Fibroblast of pulmonary artery (primary cell): ENCODE results near the gene LIG1.

ENCODE experiments used
- DNase-seq: peaks from one replicate; pipeline ENCODE4 v3.0.0-alpha.2; 2010; ENCODE audit warnings: low read depth
- H3K4me3 ChIP-seq: replicated peaks from 2 replicates; pipeline ENCODE4 v1.5.1; 2011; ENCODE audit warnings: low read depth, mild to moderate bottlenecking, control low read depth, low read length, moderate library complexity
- TF ChIP-seq, protein P1 (sequence below): IDR thresholded peaks from 2 replicates; pipeline ENCODE4 v1.5.1; 2011; ENCODE audit warnings: mild to moderate bottlenecking, control low read depth, low read length, inconsistent platforms; ENCODE audit errors: missing control alignments

The LIG1 gene

DNA sequence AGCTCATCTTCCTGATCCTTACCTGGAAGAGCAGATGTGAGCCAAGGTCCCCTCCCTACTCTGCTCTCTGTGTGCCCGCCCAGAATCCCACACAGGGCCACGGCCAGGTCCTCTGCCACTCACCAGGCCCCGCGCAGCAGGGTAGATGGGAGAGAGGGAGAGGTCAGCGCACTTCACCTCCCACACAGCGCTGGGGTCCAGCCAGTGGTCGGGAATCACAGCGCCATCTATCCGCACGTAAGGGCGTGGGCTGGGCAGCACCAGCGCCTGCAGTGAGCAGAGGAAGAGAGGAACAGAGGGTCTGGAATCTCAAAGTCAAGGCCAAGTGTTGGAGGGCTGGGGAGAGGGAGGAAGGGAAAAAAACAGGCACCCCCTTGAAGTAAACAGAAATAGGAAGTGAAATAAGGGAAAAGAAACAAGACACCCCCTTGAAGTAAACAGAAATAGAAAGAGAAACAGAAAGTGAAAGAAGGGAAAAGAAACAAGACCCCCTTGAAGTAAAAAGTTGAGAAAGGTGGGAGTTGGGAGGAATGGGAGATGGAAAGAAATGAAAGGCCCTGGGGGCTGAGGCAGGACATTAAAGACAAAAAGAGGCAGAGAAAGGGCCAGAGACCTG lies 52.5 kb downstream of the LIG1 start:
- no peak overlapping the region for H3K4me3 ChIP-seq
- no peak for DNase-seq
- TF ChIP-seq, protein P1, sequence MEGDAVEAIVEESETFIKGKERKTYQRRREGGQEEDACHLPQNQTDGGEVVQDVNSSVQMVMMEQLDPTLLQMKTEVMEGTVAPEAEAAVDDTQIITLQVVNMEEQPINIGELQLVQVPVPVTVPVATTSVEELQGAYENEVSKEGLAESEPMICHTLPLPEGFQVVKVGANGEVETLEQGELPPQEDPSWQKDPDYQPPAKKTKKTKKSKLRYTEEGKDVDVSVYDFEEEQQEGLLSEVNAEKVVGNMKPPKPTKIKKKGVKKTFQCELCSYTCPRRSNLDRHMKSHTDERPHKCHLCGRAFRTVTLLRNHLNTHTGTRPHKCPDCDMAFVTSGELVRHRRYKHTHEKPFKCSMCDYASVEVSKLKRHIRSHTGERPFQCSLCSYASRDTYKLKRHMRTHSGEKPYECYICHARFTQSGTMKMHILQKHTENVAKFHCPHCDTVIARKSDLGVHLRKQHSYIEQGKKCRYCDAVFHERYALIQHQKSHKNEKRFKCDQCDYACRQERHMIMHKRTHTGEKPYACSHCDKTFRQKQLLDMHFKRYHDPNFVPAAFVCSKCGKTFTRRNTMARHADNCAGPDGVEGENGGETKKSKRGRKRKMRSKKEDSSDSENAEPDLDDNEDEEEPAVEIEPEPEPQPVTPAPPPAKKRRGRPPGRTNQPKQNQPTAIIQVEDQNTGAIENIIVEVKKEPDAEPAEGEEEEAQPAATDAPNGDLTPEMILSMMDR: no peak

DNA sequence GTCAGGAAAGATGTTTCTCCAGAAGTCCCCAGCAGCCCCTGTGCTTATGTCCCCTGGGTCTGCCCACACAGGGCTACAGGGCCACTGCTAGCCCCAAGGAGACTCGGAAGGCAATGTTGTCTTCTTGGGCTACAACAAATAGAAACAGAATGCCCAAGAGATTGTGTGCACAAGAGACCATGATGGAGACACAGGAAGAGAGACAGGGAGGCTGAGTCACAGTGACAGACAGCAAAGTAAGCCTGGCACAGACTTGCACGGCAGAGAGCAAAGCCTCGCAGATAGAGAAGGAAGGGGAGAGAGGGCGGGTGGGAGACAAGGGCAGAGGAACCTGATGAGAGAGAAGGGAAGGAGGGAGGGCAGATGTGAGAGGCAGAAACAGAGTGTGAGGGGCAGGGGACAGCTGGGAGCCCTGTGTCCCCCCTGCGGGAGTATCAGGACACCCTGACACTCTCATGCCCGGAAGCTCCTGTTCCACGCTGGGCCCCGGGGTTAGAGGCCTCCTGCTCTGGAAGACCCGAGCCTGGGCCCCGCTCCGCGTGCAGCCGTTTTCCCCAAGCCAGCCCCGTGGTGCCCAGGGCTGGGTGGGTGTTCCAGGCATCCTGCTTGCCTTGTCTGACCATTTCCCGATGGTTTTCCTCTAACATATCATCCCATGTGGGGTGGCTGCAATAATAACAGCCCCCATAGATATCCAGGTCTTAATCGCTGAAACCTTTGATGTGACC lies 56.8 kb downstream of the LIG1 start:
- TF ChIP-seq, protein P1: no peak
- peak; percentile 14 for DNase-seq
- no peak overlapping the region for H3K4me3 ChIP-seq

DNA sequence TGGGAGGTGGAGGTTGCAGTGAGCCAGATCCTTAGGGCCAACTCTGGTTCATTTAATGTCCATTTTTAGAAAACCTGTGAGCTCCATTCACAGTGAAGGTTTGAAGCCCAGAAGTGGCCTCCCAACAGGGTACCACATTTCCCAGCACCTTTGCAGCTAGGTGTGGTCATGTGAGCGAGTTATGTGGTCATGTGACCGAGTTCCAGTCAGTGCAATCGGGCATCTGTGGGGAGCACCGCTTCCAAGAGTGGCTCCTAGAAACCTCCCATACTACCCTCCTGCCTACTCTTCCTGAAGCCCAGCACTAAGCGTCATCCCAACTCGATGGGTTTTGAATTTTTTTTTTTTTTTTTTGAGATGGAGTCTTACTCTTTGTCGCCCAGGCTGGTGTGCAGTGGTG lies 58.9 kb downstream of the LIG1 start:
- TF ChIP-seq, protein P1: no peak

DNA sequence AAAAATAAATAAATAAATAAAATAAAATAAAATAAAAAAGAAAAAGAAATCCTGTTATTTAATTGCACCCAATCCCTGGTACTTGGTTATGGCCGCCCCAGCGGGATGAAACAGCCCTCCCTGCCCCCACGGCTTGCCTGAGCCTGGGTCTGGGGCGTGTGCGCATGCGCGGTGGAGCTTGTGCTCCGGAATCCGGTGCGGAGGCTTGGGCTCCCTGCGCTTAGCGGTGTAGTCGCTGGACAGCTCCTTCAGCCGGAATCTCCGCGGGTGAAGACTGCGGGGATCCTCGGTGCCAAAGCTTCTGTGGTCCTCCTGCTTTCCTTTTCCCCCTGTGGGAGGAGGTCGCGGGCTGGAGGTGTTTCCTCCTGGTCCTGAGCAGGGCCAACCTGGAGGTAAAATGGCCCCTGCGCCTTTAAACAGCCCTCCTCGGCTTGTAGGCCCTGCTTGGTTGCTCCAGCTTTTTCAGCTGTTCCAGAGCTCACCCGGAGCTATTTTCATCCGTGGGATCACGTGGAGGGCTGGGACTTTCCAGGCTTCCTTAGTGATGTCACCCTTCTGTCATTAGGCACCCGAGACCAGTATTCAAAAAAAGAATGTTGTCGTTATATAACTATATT lies 59.7 kb downstream of the LIG1 start, which contains the start of gene PLA2G4C:
Gene PLA2G4C (minus strand): TSS at position 468 of the 617 bp plus-strand sequence. CDS start 4,288 bp downstream, outside the sequence.
- TF ChIP-seq, protein P1: no peak
- peak within 1 kb of the TSS; percentile 60 for H3K4me3 ChIP-seq
- peak; percentile 93 for DNase-seq

More for the DNA sequence above, 58.9 kb downstream of the LIG1 start:
- DNase-seq: no peak
- H3K4me3 ChIP-seq: no peak overlapping the region

DNA sequence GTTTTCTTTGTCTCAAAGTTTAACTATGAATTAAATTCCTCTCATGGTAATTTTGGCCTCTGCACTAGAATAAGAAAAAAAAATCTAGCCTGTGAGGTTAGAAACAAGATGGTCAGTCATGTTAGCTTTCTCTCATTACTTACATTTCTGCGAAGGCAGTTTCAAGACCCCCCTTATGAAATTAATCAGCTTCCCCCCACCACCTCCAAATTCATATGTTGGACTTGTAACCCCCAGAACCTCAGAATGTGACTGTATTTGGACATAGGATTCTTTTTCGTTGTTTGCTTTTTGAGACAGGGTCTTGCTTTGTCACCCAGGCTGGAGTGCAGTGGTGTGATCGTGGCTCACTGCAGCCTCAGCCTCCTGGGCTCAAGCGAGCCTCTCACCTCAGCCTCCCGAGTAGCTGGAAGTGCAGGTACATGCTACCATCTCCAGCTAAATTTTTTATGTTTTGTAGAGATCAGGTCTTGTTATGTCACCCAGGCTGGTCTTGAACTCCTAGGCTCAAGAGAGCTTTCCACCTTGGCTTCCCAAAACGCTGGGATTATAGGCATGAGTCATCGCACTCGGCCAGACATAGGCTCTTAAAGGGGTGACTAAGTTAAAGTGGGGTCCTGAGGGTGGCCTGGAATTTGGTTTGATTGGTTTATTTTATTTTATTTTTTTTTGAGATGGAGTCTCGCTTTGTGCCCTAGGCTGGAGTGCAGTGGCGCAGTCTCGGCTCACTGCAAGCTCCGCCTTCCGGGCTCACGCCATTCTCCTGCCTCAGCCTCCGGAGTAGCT lies 61.0 kb downstream of the LIG1 start:
- H3K4me3 ChIP-seq: no peak overlapping the region
- DNase-seq: no peak
- TF ChIP-seq, protein P1: no peak

DNA sequence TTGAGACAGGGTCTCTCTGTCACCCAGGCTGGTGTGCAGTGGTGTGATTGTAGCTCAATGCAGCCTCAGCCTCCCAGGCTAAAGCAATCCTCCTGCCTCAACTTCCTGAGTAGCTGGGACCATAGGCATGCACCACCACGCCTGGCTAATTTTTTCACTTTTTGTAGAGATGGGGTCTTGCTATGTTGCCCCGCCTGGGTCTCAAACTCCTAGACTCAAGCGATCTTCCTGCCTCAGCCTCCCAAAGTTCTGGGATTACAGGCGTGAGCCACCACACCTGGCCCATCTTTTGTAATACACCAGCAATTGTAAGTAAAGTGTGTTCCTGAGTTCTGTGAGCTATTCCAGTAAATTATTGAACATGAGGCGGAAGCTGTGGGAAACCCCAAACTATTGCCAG lies 66.2 kb downstream of the LIG1 start:
- TF ChIP-seq, protein P1: no peak

More for the DNA sequence above, 66.2 kb downstream of the LIG1 start:
- DNase-seq: no peak
- H3K4me3 ChIP-seq: no peak overlapping the region
